Central memory CD4-positive, alpha-beta T cell (primary cell): ENCODE measurements around the gene CCN2.

Source experiments
- DNase-seq: peaks from one replicate; pipeline ENCODE4 v3.0.0; 2022
- total RNA-seq, 3 experiments: gene quantifications; one replicate each; lab custom pipeline; 2026; lab: John Stamatoyannopoulos, UW

Gene CCN2
- 0 reads per million in 3 experiments for total RNA-seq

- no peak for DNase-seq
These were observed at the start of gene CCN2 for GRCh38 chr6:131950767-131951575. Gene CCN2, minus strand, starts transcription at chr6:131951372. Its CDS starts 200 bp downstream, at chr6:131951172.

GRCh38 chr6:132000296-132000695 lies 49.1 kb upstream of the CCN2 start:
- no peak for DNase-seq

GRCh38 chr6:131999545-132000146 lies 48.5 kb upstream of the CCN2 start:
- no peak for DNase-seq

- no peak for DNase-seq
These were observed 47.2 kb upstream of the CCN2 start for GRCh38 chr6:131998255-131998982.

GRCh38 chr6:131997429-131998153 lies 46.4 kb upstream of the CCN2 start:
- no peak for DNase-seq

GRCh38 chr6:131995917-131996316 lies 44.7 kb upstream of the CCN2 start:
- DNase-seq = no peak

- DNase-seq = no peak
These were observed 41.4 kb upstream of the CCN2 start for GRCh38 chr6:131992557-131992956.

- no peak for DNase-seq
These were observed 37.9 kb upstream of the CCN2 start for GRCh38 chr6:131989036-131989435.

- no peak for DNase-seq
These were observed 31.6 kb upstream of the CCN2 start for GRCh38 chr6:131982740-131983259.

- no peak for DNase-seq
These were observed 30.4 kb upstream of the CCN2 start for GRCh38 chr6:131981624-131981978.

GRCh38 chr6:131980791-131981623 lies 29.8 kb upstream of the CCN2 start:
- DNase-seq = no peak

GRCh38 chr6:131980338-131980790 lies 29.2 kb upstream of the CCN2 start:
- DNase-seq = no peak

- DNase-seq = no peak
These were observed 28.6 kb upstream of the CCN2 start for GRCh38 chr6:131979515-131980337.

GRCh38 chr6:131978522-131978921 lies 27.4 kb upstream of the CCN2 start:
- DNase-seq = no peak

GRCh38 chr6:131976545-131977061 lies 25.4 kb upstream of the CCN2 start:
- no peak for DNase-seq

- no peak for DNase-seq
These were observed 21.6 kb upstream of the CCN2 start for GRCh38 chr6:131972741-131973140.

- DNase-seq = no peak
These were observed 19.1 kb upstream of the CCN2 start for GRCh38 chr6:131970076-131970859.

GRCh38 chr6:131968656-131969055 lies 17.5 kb upstream of the CCN2 start:
- no peak for DNase-seq

GRCh38 chr6:131967948-131968347 lies 16.8 kb upstream of the CCN2 start:
- no peak for DNase-seq

- DNase-seq = no peak
These were observed 15.3 kb upstream of the CCN2 start for GRCh38 chr6:131966443-131966842.
